CD14-positive monocyte (primary cell): ENCODE measurements around the gene UNC93B1. TPM values are rescaled to one million over a fixed set of nuclear protein-coding genes. Genes with fewer than 3 reads are reported as not detected.
"Not testable (repeated sequence)": the region's sequence is repeated elsewhere in the genome, so short reads cannot be mapped to it uniquely, and the experiment has no call there.

Experiments used
- DNase-seq, 3 donors: peaks; one replicate each; pipeline ENCODE4 v3.0.0-alpha.2; 2011 to 2022
- H2AFZ ChIP-seq: 2 replicates; pipeline ENCODE4 v1.6.0; 2012; ENCODE audit warnings: mild to moderate bottlenecking, low read depth, low read length, inconsistent platforms; ENCODE audit not compliant: insufficient read depth, poor library complexity, severe bottlenecking
- H3K27ac ChIP-seq, 2 donors: 1 replicate in 1 of 2; 2 replicates in 1 of 2; pipeline ENCODE4 v1.5.1; 2012 to 2013; ENCODE audit warnings: low read length in 2 of 2, control low read depth in 1 of 2, inconsistent platforms in 1 of 2, low read depth in 1 of 2, mild to moderate bottlenecking in 1 of 2
- H3K27me3 ChIP-seq, 2 donors: one replicate each; pipeline versions ENCODE4 v1.6.0 to v1.6.1; 2011 to 2013; ENCODE audit warnings: low read length in 2 of 2; ENCODE audit not compliant: control insufficient read depth in 2 of 2, insufficient read depth in 2 of 2
- H3K36me3 ChIP-seq, 2 donors: replicated peaks in 1 of 2; 1 replicate in 1 of 2; 2 replicates in 1 of 2; pipeline versions ENCODE4 v1.5.1 to v1.6.1; 2012 to 2013; ENCODE audit warnings: low read length in 2 of 2, control low read depth in 1 of 2, inconsistent platforms in 1 of 2, mild to moderate bottlenecking in 1 of 2; ENCODE audit not compliant: insufficient read depth in 2 of 2, control insufficient read depth in 1 of 2
- H3K4me1 ChIP-seq, 2 donors: 1 replicate in 1 of 2; 2 replicates in 1 of 2; pipeline versions ENCODE4 v1.5.1 to v1.6.1; 2012 to 2013; ENCODE audit warnings: low read length in 2 of 2, control low read depth in 1 of 2, inconsistent platforms in 1 of 2, mild to moderate bottlenecking in 1 of 2, moderate library complexity in 1 of 2; ENCODE audit not compliant: insufficient read depth in 2 of 2, control insufficient read depth in 1 of 2
- H3K4me2 ChIP-seq: replicated peaks from 2 replicates; pipeline ENCODE3; 2012; ENCODE audit warnings: low read length, moderate library complexity, mild to moderate bottlenecking; ENCODE audit not compliant: poor library complexity, severe bottlenecking; ENCODE audit errors: extremely low read depth
- H3K4me3 ChIP-seq, 3 experiments: fragments of 200-600 bp in 1 of 3; sonication (generic) in 1 of 3; replicated peaks in 1 of 3; 1 replicate in 2 of 3; 2 replicates in 1 of 3; pipeline ENCODE4 v1.5.1; 2011 to 2013; ENCODE audit warnings: low read length in 3 of 3, mild to moderate bottlenecking in 3 of 3, control low read depth in 2 of 3, low read depth in 2 of 3, inconsistent platforms in 1 of 3, moderate library complexity in 1 of 3
- H3K79me2 ChIP-seq: 2 replicates; pipeline ENCODE4 v1.6.0; 2012; ENCODE audit warnings: mild to moderate bottlenecking, control low read depth, inconsistent platforms, low read length, moderate library complexity; ENCODE audit not compliant: insufficient read depth
- H3K9ac ChIP-seq: 2 replicates; pipeline ENCODE4 v1.6.0; 2017; ENCODE audit warnings: low read length, mild to moderate bottlenecking; ENCODE audit not compliant: insufficient read depth, poor library complexity, severe bottlenecking
- H3K9me3 ChIP-seq, 2 donors: replicated peaks in 1 of 2; 1 replicate in 1 of 2; 2 replicates in 1 of 2; pipeline versions ENCODE4 v1.5.1 to v1.6.1; 2012 to 2013; ENCODE audit warnings: low read length in 2 of 2, control low read depth in 1 of 2; ENCODE audit not compliant: control insufficient read depth in 1 of 2, insufficient read depth in 1 of 2
- H4K20me1 ChIP-seq: 2 replicates; pipeline ENCODE4 v1.6.0; 2012; ENCODE audit warnings: mild to moderate bottlenecking, low read length, control low read depth, moderate library complexity; ENCODE audit not compliant: insufficient read depth
- H3K27ac Mint-ChIP-seq, 7 donors: one replicate each; pipeline ENCODE4 v1.8.0; 2020; ENCODE audit warnings: mild to moderate bottlenecking in 7 of 7, mixed read lengths in 7 of 7, moderate library complexity in 6 of 7, inconsistent platforms in 2 of 7
- H3K27me3 Mint-ChIP-seq, 3 donors: one replicate each; pipeline ENCODE4 v1.8.0; 2021 to 2022; ENCODE audit warnings: low read depth in 3 of 3, mild to moderate bottlenecking in 3 of 3, mixed read lengths in 3 of 3, moderate library complexity in 3 of 3, inconsistent platforms in 1 of 3
- H3K36me3 Mint-ChIP-seq, 2 donors: one replicate each; pipeline ENCODE4 v1.8.0; 2020; ENCODE audit warnings: mixed read lengths in 2 of 2, inconsistent platforms in 1 of 2, mild to moderate bottlenecking in 1 of 2
- H3K4me1 Mint-ChIP-seq: one replicate; pipeline ENCODE4 v1.8.0; 2020; ENCODE audit warnings: mild to moderate bottlenecking, mixed read lengths
- H3K4me3 Mint-ChIP-seq, 2 donors: one replicate each; pipeline ENCODE4 v1.8.0; 2020; ENCODE audit warnings: mild to moderate bottlenecking in 2 of 2, mixed read lengths in 2 of 2, moderate library complexity in 1 of 2
- H3K9me3 Mint-ChIP-seq, 7 donors: one replicate each; pipeline ENCODE4 v1.8.0; 2020 to 2022; ENCODE audit warnings: mixed read lengths in 7 of 7, mild to moderate bottlenecking in 6 of 7, moderate library complexity in 6 of 7, inconsistent platforms in 2 of 7
- WGBS: methylation state at CpG from one replicate; pipeline ENCODE4 v1.1.5; 2013; ENCODE audit warnings: missing lambda C conversion rate; ENCODE audit not compliant: insufficient coverage; 5-methylcytosine and 5-hydroxymethylcytosine counted together
- intact Hi-C, 2 donors: fragments of 100-400 bp; cut with micrococcal nuclease; formaldehyde crosslinking; loops; one replicate each; pipeline versions ENCODE4 v1.15.0 to v1.15.1; 2023
- polyA plus RNA-seq, 3 donors: library from polyadenylated mRNA; depleted of rRNA in 1 of 3; unstranded in 2 of 3; stranded (reverse) in 1 of 3; fragments of 300-500 nt in 2 of 3; fragments of >200 nt in 1 of 3; fragmentation: Illumina TruSeq in 2 of 3; gene quantifications; 1 replicate in 2 of 3; 2 replicates in 1 of 3; pipeline ENCODE4 v1.2.3, GENCODE V29; 2012 to 2021
- small RNA-seq: library from RNA; depleted of rRNA; stranded (forward); fragments of <200 nt; gene quantifications from one replicate; pipeline ENCODE3, GENCODE V24; 2012; ENCODE audit warnings: low read depth; ENCODE audit not compliant: insufficient read length

Gene UNC93B1
- polyA plus RNA-seq, 3 donors = 185 to 301 (median 220) TPM

GRCh38 chr11:67947785-67948184 lies 56.1 kb downstream of the UNC93B1 start:
- H3K4me3 Mint-ChIP-seq = not testable (repeated sequence)

GRCh38 chr11:67946403-67946802 lies 57.5 kb downstream of the UNC93B1 start:
- H3K36me3 ChIP-seq, H3K36me3 Mint-ChIP-seq, H3K27ac Mint-ChIP-seq, DNase-seq, H3K4me3 ChIP-seq, H3K4me1 ChIP-seq, H3K27ac ChIP-seq, H3K9me3 Mint-ChIP-seq, H3K27me3 Mint-ChIP-seq, H3K4me2 ChIP-seq, H3K4me3 Mint-ChIP-seq, H3K9me3 ChIP-seq, H3K27me3 ChIP-seq, H3K4me1 Mint-ChIP-seq, H2AFZ ChIP-seq, H4K20me1 ChIP-seq, intact Hi-C loops, H3K9ac ChIP-seq, H3K79me2 ChIP-seq: not testable (repeated sequence)
- WGBS = no CpG with 5 or more reads among the region's 4 CpGs

More at GRCh38 chr11:67947785-67948184, 56.1 kb downstream of the UNC93B1 start:
- H3K79me2 ChIP-seq, H4K20me1 ChIP-seq, H3K9me3 ChIP-seq, H3K4me3 ChIP-seq, H3K9me3 Mint-ChIP-seq, H3K27ac Mint-ChIP-seq, H3K36me3 Mint-ChIP-seq, DNase-seq, intact Hi-C loops, H2AFZ ChIP-seq, H3K27me3 ChIP-seq, H3K9ac ChIP-seq, H3K4me1 ChIP-seq, H3K4me2 ChIP-seq, H3K36me3 ChIP-seq, H3K4me1 Mint-ChIP-seq, H3K27ac ChIP-seq: not testable (repeated sequence)
- H3K27me3 Mint-ChIP-seq = peaks cover 13 to 15% (median 13%) of the 10 kb centered on the region in 3 donors
- WGBS = no CpG with 5 or more reads among the region's 7 CpGs

- H3K36me3 Mint-ChIP-seq, DNase-seq, H3K27ac ChIP-seq, H3K9me3 Mint-ChIP-seq, H3K27ac Mint-ChIP-seq, H3K4me2 ChIP-seq, H3K4me3 ChIP-seq, H3K4me3 Mint-ChIP-seq, H3K27me3 ChIP-seq, H3K4me1 Mint-ChIP-seq, H3K9me3 ChIP-seq, H3K27me3 Mint-ChIP-seq, H3K4me1 ChIP-seq, intact Hi-C loops, H2AFZ ChIP-seq, H4K20me1 ChIP-seq, H3K9ac ChIP-seq, H3K79me2 ChIP-seq, H3K36me3 ChIP-seq: not testable (repeated sequence)
- WGBS = 80% methylated on average over 1 of the region's 5 CpGs
Measured at GRCh38 chr11:67943406-67943805, 60.5 kb downstream of the UNC93B1 start.

Small RNA genes within 50 kb of the gene (small RNA-seq; reads per million reads assigned to genes)
- gene MIR6753 = not detected

Other genes with a start within 250 kb of the UNC93B1 start
- gene ALDH3B1, start 6.2 kb upstream of the UNC93B1 start, polyA plus RNA-seq = 10 to 100 TPM; 79.8 to 89.1 (median 86.7) TPM
- gene NDUFS8, start 26.6 kb upstream of the UNC93B1 start, polyA plus RNA-seq = 100 to 1,000 TPM in 2 of 3 donors, 10 to 100 TPM in 1; 62.9 to 141 (median 114) TPM
- 1,000 to 10,000 TPM in 1 of 3 donors, 100 to 1,000 TPM in 2; 197 to 1,286 (median 225) TPM for gene TCIRG1, start 34.9 kb upstream of the UNC93B1 start, polyA plus RNA-seq
- gene CHKA, start 117.3 kb upstream of the UNC93B1 start, polyA plus RNA-seq = 10 to 100 TPM in 1 of 3 donors, 1 to 10 TPM in 2; 2.8 to 20.9 (median 5.7) TPM
- 10 to 100 TPM; 12.2 to 22.0 (median 19.5) TPM for gene KMT5B, start 209.2 kb upstream of the UNC93B1 start, polyA plus RNA-seq